ENCODE measurements around the gene SWT1.

The SWT1 gene

GRCh38 chr1:185322636-185323035, 165.7 kb downstream of the SWT1 start:
- no peak for DNase-seq (ENCODE audit: low read depth)
- TF ChIP-seq, protein P1, sequence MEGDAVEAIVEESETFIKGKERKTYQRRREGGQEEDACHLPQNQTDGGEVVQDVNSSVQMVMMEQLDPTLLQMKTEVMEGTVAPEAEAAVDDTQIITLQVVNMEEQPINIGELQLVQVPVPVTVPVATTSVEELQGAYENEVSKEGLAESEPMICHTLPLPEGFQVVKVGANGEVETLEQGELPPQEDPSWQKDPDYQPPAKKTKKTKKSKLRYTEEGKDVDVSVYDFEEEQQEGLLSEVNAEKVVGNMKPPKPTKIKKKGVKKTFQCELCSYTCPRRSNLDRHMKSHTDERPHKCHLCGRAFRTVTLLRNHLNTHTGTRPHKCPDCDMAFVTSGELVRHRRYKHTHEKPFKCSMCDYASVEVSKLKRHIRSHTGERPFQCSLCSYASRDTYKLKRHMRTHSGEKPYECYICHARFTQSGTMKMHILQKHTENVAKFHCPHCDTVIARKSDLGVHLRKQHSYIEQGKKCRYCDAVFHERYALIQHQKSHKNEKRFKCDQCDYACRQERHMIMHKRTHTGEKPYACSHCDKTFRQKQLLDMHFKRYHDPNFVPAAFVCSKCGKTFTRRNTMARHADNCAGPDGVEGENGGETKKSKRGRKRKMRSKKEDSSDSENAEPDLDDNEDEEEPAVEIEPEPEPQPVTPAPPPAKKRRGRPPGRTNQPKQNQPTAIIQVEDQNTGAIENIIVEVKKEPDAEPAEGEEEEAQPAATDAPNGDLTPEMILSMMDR (IDR thresholded peaks at IDR 0.05; ENCODE audit: control insufficient read depth, insufficient read depth, low read depth, low read length, missing control alignments): no peak
- no peak overlapping the region for H3K4me3 ChIP-seq (ENCODE audit: control insufficient read depth, low read depth, low read length)

GRCh38 chr1:185324118-185324517, 167.2 kb downstream of the SWT1 start:
- TF ChIP-seq, protein P1 (IDR thresholded peaks at IDR 0.05; ENCODE audit: control insufficient read depth, insufficient read depth, low read depth, low read length, missing control alignments): no peak
- H3K4me3 ChIP-seq (ENCODE audit: control insufficient read depth, low read depth, low read length): no peak overlapping the region
- no peak for DNase-seq (ENCODE audit: low read depth)

DNA sequence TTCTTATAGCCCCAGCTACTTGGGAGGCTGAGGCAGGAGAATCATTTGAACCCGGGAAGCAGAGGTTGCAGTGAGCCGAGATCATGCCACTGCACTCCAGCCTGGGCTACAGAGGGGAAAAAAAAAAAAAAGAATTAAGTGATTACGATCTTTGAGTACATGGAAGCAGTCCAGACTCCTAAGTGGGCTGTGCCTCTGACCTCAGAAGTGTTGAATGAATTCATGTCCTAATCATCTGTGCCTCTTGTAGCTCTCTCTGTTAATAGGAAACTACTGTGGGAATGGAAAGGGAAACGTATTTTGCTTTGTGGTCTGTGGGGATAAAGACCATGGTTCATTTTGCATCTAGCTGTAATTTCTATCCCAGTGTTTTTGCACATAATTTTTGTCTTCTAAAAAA, 168.4 kb downstream of the SWT1 start:
- no peak overlapping the region for H3K4me3 ChIP-seq (ENCODE audit: control insufficient read depth, low read depth, low read length)
- TF ChIP-seq, protein P1 (IDR thresholded peaks at IDR 0.05; ENCODE audit: control insufficient read depth, insufficient read depth, low read depth, low read length, missing control alignments): no peak
- no peak for DNase-seq (ENCODE audit: low read depth)

DNA sequence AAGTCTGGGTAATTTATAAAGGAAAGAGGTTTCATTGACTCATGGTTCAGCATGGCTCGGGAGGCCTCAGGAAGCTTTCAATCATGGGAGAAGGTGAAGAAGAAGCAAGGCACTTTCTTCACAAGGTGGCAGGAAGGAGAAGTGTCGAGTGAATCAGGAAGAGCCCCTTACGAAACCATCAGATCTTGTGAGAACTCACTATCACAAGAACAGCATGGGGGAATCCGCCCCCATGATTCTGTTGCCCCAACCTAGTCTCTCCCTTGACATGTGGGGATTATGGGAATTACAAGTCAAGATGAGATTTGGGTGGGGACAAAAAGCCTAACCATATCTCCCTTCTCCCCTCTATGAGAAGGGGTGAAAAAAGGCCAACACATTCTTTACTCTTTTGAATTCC, 171.3 kb downstream of the SWT1 start:
- TF ChIP-seq, protein P1 (IDR thresholded peaks at IDR 0.05; ENCODE audit: control insufficient read depth, insufficient read depth, low read depth, low read length, missing control alignments): no peak
- no peak for DNase-seq (ENCODE audit: low read depth)

GRCh38 chr1:185334182-185334581, 177.2 kb downstream of the SWT1 start:
- TF ChIP-seq, protein P1 (IDR thresholded peaks at IDR 0.05; ENCODE audit: control insufficient read depth, insufficient read depth, low read depth, low read length, missing control alignments): no peak

More for the DNA sequence above, 171.3 kb downstream of the SWT1 start:
- H3K4me3 ChIP-seq (ENCODE audit: control insufficient read depth, low read depth, low read length): no peak overlapping the region

GRCh38 chr1:185337246-185337645, 180.3 kb downstream of the SWT1 start:
- H3K4me3 ChIP-seq (ENCODE audit: control insufficient read depth, low read depth, low read length): no peak overlapping the region
- TF ChIP-seq, protein P1 (IDR thresholded peaks at IDR 0.05; ENCODE audit: control insufficient read depth, insufficient read depth, low read depth, low read length, missing control alignments): no peak

More at GRCh38 chr1:185334182-185334581, 177.2 kb downstream of the SWT1 start:
- H3K4me3 ChIP-seq (ENCODE audit: control insufficient read depth, low read depth, low read length): no peak overlapping the region
- no peak for DNase-seq (ENCODE audit: low read depth)

More at GRCh38 chr1:185337246-185337645, 180.3 kb downstream of the SWT1 start:
- peak; percentile 60 for DNase-seq (ENCODE audit: low read depth)
